ENCODE data around the gene RNF112.

RNF112 gene

DNA sequence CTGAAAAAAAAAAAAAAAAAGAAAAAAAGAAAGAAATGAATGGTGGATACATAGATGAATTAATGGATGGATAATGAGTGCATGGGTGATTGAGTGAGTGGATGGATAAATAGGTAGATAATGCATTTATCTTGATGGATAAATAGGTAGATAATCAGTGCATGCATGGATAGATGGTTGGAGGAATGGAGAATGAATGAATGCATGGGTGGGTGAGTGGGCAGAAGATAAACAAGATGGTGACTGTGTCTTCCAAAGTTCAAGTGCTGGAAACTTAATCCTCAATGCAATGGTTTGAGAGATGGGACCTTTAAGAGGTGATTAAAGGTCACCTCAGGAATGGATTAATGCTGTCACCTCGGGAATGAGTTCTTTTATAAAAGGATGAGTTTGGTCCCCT is 6.8 kb upstream of the RNF112 start:
- no peak for DNase-seq
- in situ Hi-C loops (cut with HindIII; ENCODE audit: low pct_ligation_motif_present, low pct_unique_long_range_greater_than_20kb, low sequenced_read_pairs): no loop called here

DNA sequence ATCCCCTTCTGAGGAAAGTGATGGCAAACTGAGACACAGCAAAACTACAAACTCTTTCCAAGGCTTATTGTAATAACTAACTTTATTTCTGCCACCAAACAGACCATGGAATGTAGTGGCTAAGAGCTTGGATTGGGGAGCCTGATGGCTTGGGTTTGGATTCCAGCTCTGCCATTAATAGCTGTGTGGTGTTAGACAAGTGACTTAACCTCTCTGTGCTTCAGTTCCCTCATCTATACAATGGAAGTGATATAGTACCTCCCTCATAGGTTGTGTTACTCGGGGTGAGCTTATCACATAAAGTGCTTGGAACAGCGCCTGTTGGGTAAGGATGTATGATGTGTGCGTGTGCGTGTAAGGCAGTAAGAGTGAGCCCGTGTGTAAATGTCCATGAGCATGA is 5.9 kb upstream of the RNF112 start:
- no peak for DNase-seq
- in situ Hi-C loops (cut with HindIII; ENCODE audit: low pct_ligation_motif_present, low pct_unique_long_range_greater_than_20kb, low sequenced_read_pairs): no loop called here

DNA sequence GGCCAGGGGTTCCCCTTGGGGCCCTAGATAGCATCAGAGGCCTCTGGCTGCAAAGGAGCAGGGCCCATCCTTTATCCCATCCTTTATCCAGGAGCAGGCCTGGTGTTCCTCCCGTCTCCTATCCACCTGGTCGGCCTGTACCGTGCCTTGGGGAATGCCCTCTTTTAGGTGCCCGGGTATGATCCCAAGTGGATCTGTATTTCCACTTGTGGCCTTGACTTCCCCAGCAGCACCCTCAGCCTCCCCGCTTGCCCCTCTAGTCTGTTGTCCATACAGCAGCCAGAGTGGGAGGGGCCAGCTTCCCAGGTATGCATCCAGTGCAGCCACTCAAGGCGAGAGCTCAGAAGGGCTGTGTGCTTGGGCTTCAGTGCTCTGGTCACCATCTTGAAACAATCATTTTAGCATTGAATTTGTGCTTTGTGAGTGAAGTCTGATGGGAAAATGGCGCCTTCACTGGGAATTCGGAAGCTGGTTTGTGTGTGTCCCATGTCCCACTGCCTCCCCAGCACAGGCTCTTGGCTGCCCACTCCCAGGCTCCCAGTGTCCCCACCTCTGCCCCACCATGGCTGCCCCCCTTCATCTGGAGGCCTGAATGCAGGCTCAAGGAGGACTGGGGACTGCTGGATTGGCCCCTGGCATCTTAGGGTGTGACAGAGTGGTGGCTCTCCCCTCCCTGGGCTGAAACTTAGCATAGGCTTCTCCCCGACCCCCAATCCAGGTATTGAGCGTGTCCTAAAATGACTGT is 3.3 kb upstream of the RNF112 start:
- in situ Hi-C loops (cut with HindIII; ENCODE audit: low pct_ligation_motif_present, low pct_unique_long_range_greater_than_20kb, low sequenced_read_pairs): no loop called here
- no peak for DNase-seq

DNA sequence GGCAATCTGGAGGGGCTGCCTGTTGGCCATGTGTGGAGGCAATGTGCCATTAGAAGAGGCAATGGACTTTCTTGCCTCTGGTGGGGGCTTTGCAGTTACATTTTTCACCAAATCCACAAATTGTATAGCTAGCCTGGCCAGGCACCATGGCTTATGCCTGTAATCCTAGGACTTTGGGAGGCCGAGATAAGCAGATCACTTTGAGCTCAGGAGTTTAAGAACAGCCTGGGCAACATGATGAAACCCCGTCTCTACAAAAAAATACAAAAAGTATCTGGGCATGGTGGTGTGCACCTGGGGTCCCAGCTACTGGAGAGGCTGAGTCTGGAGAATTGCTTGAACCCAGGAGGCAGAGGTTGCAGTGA is 2.7 kb upstream of the RNF112 start:
- in situ Hi-C loops (cut with HindIII; ENCODE audit: low pct_ligation_motif_present, low pct_unique_long_range_greater_than_20kb, low sequenced_read_pairs): no loop called here
- no peak for DNase-seq

DNA sequence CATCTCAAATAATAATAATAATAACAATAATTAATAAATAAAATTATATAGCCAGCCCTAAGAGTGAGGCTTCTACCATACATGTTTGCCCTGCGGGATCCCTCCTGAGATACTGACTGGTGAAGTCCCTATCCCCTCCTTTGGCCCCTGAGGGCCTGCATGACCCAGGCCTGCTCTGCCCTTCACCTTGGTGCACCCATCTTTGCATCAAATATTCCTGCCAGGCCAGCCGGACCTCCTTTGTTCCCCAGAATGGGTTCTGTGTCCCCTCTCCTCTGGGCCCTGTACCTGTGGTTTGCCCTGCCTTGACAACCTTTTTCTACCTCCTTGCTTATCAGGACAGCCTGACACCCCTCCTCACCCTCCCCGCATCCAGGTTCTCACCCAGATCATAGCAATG is 2.0 kb upstream of the RNF112 start:
- no peak for DNase-seq
- in situ Hi-C loops (cut with HindIII; ENCODE audit: low pct_ligation_motif_present, low pct_unique_long_range_greater_than_20kb, low sequenced_read_pairs): no loop called here

DNA sequence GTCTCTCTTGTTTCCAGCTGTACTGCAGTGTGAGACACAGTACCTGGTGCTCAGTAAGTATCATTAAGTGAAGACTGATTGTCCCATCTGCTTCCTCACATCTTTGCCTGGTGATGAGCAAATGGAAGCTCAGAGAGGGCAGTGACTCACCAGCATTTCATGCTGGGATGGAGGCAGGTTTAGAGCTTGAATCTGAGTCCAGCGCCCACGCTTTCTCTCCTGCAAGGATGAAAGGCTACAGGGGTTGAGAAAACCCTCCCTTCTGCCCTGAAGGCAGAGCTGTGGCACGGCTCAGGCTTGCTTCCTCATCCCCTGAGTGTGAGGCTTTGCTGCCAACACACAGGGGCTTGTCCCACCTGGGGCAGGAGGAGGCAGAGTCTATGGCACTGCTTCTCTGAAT is 1.5 kb upstream of the RNF112 start:
- no peak for DNase-seq
- in situ Hi-C loops (cut with HindIII; ENCODE audit: low pct_ligation_motif_present, low pct_unique_long_range_greater_than_20kb, low sequenced_read_pairs): no loop called here

DNA sequence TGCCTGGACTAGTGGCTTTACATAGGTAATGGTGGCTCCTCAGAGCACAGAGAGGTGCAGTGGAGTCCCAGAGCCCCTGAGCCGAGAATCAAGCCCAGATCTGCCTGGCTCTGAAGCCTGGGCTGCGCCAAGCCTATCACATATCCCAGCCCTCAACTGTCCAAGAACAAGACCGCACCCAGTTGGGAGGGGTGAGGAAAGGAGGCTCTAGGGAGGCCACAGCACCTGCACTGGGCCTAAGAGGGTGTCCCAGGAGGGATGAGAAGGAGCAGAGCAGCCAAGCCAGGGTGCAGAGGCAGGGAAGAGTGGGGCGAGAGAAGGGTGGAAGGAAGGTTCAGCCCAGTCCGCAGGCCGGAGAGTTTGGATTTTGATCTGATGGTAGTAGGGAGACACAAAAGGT is 941 bp upstream of the RNF112 start:
- in situ Hi-C loops (cut with HindIII; ENCODE audit: low pct_ligation_motif_present, low pct_unique_long_range_greater_than_20kb, low sequenced_read_pairs): no loop called here
- DNase-seq: no peak

DNA sequence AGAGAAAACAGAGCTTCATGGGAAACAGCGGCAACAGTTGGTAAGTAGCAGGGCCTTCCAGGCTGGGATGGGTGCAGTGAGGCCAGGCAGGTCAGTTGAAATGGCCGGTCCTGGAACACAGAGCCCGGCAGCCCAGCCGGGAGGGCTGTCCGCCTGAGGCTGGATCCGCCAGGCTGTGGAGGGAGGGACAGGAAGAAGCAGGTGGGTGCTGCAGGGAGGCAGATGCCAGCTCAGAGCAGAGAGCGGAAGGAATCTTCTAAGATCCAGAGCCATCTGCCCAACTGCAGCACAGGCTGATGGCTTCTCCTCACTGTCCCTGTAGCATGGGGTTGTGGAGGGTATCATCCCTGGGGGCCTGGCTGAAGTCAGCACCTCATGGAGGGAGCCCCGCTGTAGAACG is 599 bp downstream of the RNF112 start:
- in situ Hi-C loops (cut with HindIII; ENCODE audit: low pct_ligation_motif_present, low pct_unique_long_range_greater_than_20kb, low sequenced_read_pairs): no loop called here
- DNase-seq: no peak

DNA sequence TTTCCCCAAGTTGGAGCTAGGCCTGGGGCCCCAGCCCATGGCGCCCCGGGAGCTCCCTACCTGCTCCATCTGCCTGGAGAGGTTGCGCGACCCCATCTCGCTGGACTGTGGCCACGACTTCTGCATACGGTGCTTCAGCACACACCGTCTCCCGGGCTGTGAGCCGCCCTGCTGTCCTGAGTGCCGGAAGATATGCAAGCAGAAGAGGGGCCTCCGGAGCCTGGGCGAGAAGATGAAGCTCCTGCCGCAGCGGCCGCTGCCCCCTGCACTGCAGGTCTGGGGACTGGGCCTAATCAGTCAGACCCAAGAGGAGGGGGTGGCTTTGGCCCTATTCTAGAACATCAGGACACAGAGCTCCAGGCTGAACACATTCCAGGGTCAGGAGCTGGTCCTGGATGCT is 1.5 kb downstream of the RNF112 start:
- in situ Hi-C loops (cut with HindIII; ENCODE audit: low pct_ligation_motif_present, low pct_unique_long_range_greater_than_20kb, low sequenced_read_pairs): no loop called here
- DNase-seq: no peak

DNA sequence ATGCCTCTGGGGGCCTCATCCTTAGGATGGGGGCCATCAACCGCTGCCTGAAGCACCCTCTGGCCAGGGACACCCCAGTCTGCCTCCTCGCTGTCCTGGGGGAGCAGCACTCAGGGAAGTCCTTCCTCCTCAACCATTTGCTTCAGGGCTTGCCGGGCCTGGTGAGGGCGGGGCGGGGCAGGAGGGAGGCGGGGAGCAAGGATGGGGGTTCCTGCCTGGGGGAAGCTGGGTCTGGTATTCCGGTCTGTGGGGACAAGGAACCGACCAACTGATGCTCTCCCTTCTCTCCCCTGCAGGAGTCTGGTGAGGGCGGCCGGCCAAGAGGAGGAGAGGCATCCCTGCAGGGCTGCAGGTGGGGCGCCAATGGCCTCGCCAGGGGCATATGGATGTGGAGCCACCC is 2.0 kb downstream of the RNF112 start:
- in situ Hi-C loops (cut with HindIII; ENCODE audit: low pct_ligation_motif_present, low pct_unique_long_range_greater_than_20kb, low sequenced_read_pairs): no loop called here
- DNase-seq: no peak

DNA sequence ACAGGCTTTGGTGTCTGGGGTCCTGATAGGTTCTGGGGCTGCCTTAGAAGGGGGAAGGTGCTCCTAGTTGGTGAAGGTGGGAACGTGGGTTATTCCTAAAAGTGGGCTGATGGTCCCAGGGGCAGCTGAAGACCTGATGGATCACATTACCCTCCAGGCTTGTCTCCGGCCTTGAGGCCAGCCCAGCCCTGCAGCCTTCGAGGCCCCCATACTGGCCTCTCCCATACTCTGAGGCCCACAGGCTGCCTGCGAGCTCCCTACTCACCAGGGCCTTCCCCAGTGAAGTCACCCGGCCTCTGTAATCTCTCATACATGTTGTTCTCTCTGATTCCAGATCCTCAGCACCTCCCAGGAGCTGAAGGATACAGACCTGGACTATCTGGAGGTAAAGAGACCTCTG is 2.7 kb downstream of the RNF112 start:
- in situ Hi-C loops (cut with HindIII; ENCODE audit: low pct_ligation_motif_present, low pct_unique_long_range_greater_than_20kb, low sequenced_read_pairs): no loop called here

DNA sequence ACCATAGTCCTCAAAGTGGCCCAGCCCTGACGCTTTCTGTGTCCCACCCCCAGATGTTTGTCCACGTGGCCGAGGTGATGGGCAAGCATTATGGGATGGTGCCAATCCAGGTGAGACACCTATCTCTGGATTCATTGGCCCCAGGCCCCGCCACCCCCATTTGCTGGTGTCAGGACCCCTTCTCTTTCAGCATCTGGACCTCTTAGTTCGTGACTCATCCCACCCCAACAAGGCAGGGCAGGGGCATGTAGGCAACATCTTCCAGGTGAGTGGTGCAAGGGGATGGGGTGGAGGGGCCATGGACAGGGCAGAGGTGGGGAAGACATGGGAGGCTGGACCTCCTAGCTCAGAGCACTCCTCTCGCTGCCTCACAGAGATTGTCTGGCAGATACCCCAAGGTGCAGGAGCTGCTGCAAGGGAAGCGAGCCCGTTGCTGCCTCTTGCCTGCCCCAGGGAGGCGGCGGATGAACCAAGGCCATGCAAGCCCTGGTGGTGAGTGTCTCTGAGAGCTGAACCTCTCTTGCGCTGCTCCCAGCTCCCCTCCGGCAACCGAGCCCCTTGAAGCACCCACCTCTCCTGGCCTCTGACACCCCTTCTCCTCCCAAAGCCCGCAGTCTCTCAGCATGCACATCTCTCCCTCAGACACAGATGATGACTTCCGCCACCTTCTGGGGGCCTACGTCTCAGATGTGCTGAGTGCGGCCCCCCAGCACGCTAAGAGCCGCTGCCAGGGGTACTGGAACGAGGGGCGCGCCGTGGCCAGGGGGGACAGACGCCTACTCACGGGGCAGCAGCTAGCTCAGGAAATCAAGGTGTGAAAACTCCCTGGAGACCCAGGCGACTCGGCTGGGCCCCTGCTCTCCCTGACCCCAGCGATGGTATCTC is 3.6 kb downstream of the RNF112 start:
- in situ Hi-C loops (cut with HindIII; ENCODE audit: low pct_ligation_motif_present, low pct_unique_long_range_greater_than_20kb, low sequenced_read_pairs): no loop called here
- DNase-seq: no peak

More for the DNA sequence above, 2.7 kb downstream of the RNF112 start:
- no peak for DNase-seq

DNA sequence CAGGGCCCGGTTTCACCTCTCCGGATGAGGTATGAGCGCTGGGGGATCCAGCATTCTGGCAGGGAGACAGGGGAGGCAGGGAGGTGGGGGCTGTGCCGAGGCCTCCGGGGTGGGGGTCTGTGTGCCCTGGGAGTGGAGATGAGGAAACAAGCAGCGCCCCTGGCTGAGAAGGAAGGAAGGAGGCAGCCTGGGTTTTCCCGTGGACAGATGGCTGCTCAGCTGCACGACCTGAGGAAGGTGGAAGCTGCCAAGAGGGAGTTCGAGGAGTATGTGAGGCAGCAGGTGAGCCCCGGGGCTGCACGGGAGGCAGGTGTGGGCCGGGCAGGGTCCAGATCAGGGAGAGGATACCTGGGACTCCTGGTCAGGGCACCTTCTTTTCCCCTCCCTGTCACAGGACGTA is 4.3 kb downstream of the RNF112 start:
- in situ Hi-C loops (cut with HindIII; ENCODE audit: low pct_ligation_motif_present, low pct_unique_long_range_greater_than_20kb, low sequenced_read_pairs): no loop called here
- no peak for DNase-seq

DNA sequence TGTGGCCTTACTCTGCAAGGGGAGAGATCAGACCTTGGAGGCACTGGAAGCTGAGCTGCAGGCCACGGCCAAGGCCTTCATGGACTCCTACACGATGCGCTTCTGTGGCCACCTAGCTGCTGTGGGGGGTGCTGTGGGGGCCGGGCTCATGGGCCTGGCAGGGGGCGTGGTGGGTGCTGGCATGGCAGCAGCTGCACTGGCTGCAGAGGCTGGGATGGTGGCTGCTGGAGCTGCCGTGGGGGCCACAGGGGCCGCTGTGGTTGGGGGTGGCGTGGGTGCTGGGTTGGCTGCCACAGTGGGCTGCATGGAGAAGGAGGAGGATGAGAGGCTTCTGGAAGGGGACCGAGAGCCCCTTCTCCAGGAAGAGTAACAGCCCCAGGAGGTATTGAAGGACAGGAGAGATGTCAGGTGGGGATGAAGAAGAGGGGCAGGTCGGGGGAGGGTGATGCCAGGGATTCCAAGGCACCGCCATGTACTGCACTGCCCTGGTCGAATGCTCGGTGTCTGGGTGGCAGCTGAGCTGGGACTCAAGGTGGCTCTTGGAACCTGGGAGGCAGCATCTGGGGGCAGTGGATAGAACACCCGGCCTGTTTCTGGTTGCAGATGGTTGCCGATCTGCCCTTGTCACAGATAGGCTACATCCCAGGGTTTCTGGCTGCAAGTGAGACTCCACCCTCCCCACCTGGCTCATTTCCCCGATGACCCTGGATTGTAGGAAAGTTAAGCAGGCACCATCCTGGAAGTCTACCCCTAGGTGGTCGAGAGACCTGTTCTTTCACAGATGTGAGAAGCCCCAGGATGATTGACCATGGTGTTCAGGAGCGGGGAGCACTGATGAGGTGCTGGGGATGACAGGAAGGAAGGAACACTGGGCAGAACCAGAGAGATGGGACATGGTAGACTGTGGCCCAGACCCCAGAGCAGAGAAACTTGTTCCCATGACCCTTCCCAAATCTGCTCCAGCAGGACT is 5.1 kb downstream of the RNF112 start:
- DNase-seq: no peak
- in situ Hi-C loops (cut with HindIII; ENCODE audit: low pct_ligation_motif_present, low pct_unique_long_range_greater_than_20kb, low sequenced_read_pairs): no loop called here

DNA sequence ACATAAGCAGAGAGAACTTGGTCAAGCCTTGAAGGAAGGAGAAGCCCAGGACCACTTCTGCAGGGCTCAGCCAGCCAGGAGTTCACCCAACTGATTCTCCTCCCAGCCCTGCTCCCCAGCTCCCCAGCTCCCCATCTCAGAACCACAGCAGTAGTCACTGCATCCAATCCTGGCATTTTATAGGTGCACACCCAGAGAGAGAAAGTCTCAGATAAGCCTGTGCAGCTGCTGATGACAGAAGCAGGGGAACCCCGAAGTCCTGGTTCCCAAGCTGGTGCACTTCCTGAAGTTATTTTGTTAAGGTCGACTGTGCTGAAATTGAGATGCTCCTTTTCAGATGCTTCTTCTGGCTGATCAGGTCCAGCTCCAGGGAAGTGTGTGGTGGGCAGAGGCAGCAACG is 6.6 kb downstream of the RNF112 start:
- no peak for DNase-seq
- in situ Hi-C loops (cut with HindIII; ENCODE audit: low pct_ligation_motif_present, low pct_unique_long_range_greater_than_20kb, low sequenced_read_pairs): no loop called here

DNA sequence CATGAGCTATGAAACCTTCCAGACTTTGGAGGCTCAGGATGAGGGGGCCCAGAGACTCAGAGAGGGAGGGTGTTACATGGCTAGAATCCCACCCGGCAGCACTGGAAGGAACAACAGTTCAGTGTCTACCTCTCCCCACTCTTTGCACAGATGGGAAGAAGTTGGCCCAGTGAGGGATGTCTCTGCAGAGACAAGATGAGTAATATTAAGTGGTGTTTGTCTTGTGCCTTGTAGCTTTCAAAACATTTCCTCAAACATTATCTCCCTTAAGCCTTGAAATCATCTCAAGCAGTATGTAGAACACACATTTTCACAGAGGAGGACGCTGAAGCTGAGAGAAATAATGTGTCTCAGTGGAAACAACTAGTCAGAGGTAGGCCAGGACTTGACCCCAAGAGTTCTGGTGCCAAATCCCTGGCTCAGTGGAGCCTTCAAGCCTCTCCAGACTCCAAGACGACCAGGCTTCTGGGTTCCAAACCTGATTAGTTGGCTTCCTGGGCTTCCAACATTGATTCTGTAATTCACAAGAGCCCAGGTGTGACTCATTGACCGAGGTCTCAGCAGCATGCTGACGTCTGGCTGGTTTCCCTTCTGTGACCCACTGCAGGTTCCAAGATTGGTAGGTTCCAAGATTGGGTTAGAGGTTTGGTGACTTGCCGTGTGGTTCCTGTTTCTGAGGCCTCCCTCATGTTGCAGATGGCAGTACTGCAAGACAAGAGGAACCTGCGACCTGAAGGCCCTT is 7.4 kb downstream of the RNF112 start:
- DNase-seq: no peak
- in situ Hi-C loops (cut with HindIII; ENCODE audit: low pct_ligation_motif_present, low pct_unique_long_range_greater_than_20kb, low sequenced_read_pairs): no loop called here

DNA sequence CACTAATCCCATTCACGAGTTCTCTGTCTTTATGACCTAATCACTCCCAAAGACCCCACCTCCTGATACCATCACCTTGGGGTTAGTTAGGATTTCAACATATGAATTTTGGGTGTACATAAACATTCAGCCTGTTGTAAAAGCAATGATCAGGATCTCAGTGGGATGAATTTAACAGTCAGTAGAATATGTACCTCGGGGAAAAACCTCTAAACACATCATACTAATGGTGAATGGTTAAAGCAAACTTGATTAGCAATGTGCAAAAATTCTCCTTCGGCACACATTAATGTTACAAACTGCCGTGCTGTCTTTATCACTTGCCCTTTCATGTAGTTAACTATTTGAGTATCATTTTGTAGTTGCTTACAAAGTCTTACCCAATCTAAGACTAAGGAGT is 10.2 kb downstream of the RNF112 start:
- DNase-seq: no peak
- in situ Hi-C loops (cut with HindIII; ENCODE audit: low pct_ligation_motif_present, low pct_unique_long_range_greater_than_20kb, low sequenced_read_pairs): no loop called here

DNA sequence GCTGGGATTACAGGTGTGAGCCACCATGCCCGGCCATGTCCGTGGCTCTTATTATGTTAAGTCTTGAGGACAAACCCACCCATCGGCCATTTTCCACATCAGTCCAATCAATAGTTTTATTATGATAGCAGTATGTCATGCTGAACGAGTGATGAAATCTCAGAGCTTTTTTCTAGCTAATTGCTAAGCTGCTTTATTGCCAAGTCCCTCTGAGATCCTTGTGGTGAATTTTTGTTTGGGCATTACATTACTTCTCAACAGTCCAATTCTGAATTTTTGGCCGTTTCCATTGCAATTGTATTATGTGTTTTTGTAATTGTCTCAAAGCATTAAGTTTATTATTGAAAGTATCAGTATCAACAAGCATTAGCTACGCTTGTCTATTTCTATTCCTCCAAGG is 10.9 kb downstream of the RNF112 start:
- DNase-seq: no peak
- in situ Hi-C loops (cut with HindIII; ENCODE audit: low pct_ligation_motif_present, low pct_unique_long_range_greater_than_20kb, low sequenced_read_pairs): no loop called here
